ENCODE measurements around the gene VGLL4. TPM values are rescaled to one million over a fixed set of nuclear protein-coding genes. Genes with fewer than 3 reads are reported as not detected.
A peak's percentile ranks its signal among the peaks of the same experiment; 100 is the strongest.

Gene VGLL4
- total RNA-seq, 1 experiment from 2014 or later = 46.1 TPM

DNA sequence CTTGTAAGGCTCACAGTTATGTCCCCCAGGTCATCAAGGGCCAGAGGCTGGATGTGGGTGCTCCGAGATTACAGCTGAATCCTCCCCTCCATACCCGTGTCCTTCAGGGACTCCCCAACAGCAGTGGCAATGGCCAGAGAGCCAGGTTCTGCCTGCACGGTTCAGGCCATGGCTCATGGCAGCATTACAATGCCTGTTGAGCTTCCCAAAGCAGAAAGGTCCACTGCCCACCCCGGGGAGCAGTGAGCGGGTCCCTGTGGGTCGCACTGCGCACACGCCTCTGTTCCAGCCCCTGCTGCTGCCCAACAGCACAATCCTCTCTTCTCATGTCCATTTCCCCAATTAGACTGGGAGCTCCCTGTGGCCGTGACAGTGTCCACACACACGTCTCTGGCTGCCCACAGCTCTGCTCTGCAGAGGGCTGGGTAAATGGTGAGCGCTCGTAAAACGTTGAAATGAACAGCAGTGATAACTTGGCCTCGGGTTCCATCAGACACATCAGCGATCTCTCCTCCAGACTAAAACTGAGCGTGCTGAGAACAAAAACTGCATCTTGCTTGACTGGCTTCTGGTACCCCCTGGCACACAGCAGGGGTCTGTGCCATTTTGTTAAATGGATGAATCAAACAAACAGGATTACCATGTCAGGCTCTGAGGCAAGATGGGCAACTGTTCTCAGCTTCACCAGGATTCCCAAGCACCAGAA, 80.4 kb downstream of the VGLL4 start:
- no peak overlapping the region for H3K4me3 ChIP-seq (ENCODE audit: low read depth, low read length)
- BruUV-seq (replicated peaks) = no TSS peak
- no peaks in the 10 kb centered on the region for H3K4me1 ChIP-seq
- DNase-seq = no peak
- no peaks in the 10 kb centered on the region for H3K36me3 ChIP-seq (ENCODE audit: control insufficient read depth, insufficient read depth, low read length)
- Mint-ChIP-seq H3K4me3 (ENCODE audit: unreplicated experiment) (no peak overlapping the region), H3K27me3 (ENCODE audit: insufficient read depth, unreplicated experiment) (no peaks in the 10 kb centered on the region), H3K27ac (ENCODE audit: unreplicated experiment) (no peak overlapping the region), H3K4me1 (ENCODE audit: low read depth, unreplicated experiment) (no peaks in the 10 kb centered on the region), H3K9me3 (ENCODE audit: unreplicated experiment) (no peaks in the 10 kb centered on the region), H3K36me3 (ENCODE audit: insufficient read depth, unreplicated experiment) (peaks cover 44% of the 10 kb centered on the region)
- POLR2A ChIA-PET = no interaction called here
- H3K27me3 ChIP-seq (replicated peaks; ENCODE audit: control insufficient read depth, insufficient read depth, low read length) = no peaks in the 10 kb centered on the region
- intact Hi-C loops (cut with micrococcal nuclease; ENCODE audit: unreplicated experiment) = no loop called here
- H3K9me3 ChIP-seq = no peaks in the 10 kb centered on the region
- CTCF ChIA-PET = no interaction called here
- TF ChIP-seq, protein P1, sequence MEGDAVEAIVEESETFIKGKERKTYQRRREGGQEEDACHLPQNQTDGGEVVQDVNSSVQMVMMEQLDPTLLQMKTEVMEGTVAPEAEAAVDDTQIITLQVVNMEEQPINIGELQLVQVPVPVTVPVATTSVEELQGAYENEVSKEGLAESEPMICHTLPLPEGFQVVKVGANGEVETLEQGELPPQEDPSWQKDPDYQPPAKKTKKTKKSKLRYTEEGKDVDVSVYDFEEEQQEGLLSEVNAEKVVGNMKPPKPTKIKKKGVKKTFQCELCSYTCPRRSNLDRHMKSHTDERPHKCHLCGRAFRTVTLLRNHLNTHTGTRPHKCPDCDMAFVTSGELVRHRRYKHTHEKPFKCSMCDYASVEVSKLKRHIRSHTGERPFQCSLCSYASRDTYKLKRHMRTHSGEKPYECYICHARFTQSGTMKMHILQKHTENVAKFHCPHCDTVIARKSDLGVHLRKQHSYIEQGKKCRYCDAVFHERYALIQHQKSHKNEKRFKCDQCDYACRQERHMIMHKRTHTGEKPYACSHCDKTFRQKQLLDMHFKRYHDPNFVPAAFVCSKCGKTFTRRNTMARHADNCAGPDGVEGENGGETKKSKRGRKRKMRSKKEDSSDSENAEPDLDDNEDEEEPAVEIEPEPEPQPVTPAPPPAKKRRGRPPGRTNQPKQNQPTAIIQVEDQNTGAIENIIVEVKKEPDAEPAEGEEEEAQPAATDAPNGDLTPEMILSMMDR (IDR thresholded peaks at IDR 0.05; ENCODE audit: insufficient read depth in 1 of 2, low read depth in 1 of 2, low read length in 1 of 2, severe bottlenecking in 1 of 2, unreplicated experiment in 1 of 2) = no peak

DNA sequence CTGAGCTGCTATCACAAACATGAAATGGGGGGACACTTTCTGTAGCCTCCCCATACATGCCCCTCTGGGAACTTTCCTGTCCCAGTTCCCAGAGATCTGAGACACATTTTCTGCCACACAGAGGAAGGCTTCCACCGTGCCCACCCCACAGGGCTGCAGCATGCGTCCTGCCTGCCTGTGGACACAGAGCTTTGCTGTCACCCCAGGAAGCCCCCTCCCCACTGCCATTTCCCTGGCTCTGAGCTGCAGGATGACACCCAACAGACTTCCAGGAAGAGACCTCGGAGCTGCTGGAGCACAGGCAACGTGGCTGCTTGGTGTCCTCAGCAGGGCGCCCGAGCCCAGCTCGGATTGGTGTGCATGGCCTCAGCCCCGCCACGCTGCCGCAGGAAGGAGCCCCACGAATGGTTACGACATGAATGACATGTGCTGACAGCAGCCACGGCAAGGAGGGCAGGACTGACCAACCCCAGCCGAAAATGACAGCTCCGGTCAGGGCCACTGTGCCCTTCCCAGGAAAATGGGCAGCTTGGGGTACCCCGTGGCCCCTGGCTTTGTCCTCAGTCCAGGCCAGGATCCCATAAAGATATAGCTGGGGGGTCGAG, 81.3 kb downstream of the VGLL4 start:
- Histone ChIP-seq H3K36me3 (ENCODE audit: control insufficient read depth, insufficient read depth, low read length) (no peaks in the 10 kb centered on the region), H3K4me3 (ENCODE audit: low read depth, low read length) (no peak overlapping the region), H3K4me1 (no peaks in the 10 kb centered on the region), H3K27me3 (replicated peaks; ENCODE audit: control insufficient read depth, insufficient read depth, low read length) (no peaks in the 10 kb centered on the region), H3K9me3 (no peaks in the 10 kb centered on the region)
- H3K36me3 Mint-ChIP-seq (ENCODE audit: insufficient read depth, unreplicated experiment) = peaks cover 47% of the 10 kb centered on the region
- no peak overlapping the region for H3K27ac Mint-ChIP-seq (ENCODE audit: unreplicated experiment)
- DNase-seq = no peak
- POLR2A ChIA-PET = no interaction called here
- CTCF ChIA-PET = no interaction called here
- no peaks in the 10 kb centered on the region for H3K9me3 Mint-ChIP-seq (ENCODE audit: unreplicated experiment)
- H3K27me3 Mint-ChIP-seq (ENCODE audit: insufficient read depth, unreplicated experiment) = no peaks in the 10 kb centered on the region
- no TSS peak for BruUV-seq (replicated peaks)
- no peak overlapping the region for H3K4me3 Mint-ChIP-seq (ENCODE audit: unreplicated experiment)
- intact Hi-C loops (cut with micrococcal nuclease; ENCODE audit: unreplicated experiment) = no loop called here
- TF ChIP-seq, protein P1 (IDR thresholded peaks at IDR 0.05; ENCODE audit: insufficient read depth in 1 of 2, low read depth in 1 of 2, low read length in 1 of 2, severe bottlenecking in 1 of 2, unreplicated experiment in 1 of 2) = no peak
- H3K4me1 Mint-ChIP-seq (ENCODE audit: low read depth, unreplicated experiment) = no peaks in the 10 kb centered on the region

DNA sequence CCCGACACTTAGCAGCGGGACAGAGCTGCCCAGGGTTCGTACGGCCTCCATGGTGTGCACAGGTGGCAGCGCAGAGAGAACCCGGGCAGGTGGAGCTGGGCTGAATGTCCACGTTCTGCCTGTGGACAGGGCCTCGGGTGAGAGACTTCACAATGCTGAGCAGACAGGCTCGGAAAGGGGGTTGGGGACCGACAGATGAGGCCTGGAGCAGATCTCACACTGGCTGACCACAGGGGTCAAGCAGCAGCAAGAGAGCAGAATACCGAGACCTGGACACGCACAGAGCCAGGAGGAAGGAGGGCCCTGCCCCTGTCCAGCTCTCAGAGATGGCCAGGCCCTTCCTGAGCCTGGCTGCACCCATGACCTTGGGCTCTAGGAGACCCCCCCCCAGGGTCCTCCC, 83.0 kb downstream of the VGLL4 start:
- TF ChIP-seq, protein P1 (IDR thresholded peaks at IDR 0.05; ENCODE audit: insufficient read depth in 1 of 2, low read depth in 1 of 2, low read length in 1 of 2, severe bottlenecking in 1 of 2, unreplicated experiment in 1 of 2) = no peak
- CTCF ChIA-PET = no interaction called here
- H3K9me3 ChIP-seq = no peaks in the 10 kb centered on the region
- no peaks in the 10 kb centered on the region for H3K4me1 Mint-ChIP-seq (ENCODE audit: low read depth, unreplicated experiment)
- no peaks in the 10 kb centered on the region for H3K4me1 ChIP-seq
- no peak for DNase-seq
- POLR2A ChIA-PET = no interaction called here
- no peaks in the 10 kb centered on the region for H3K27me3 Mint-ChIP-seq (ENCODE audit: insufficient read depth, unreplicated experiment)
- no TSS peak for BruUV-seq (replicated peaks)
- H3K36me3 Mint-ChIP-seq (ENCODE audit: insufficient read depth, unreplicated experiment) = peaks cover 52% of the 10 kb centered on the region
- H3K36me3 ChIP-seq (ENCODE audit: control insufficient read depth, insufficient read depth, low read length) = peaks cover 1% of the 10 kb centered on the region; the same call in 1 of the 2 replicates
- H3K27ac Mint-ChIP-seq (ENCODE audit: unreplicated experiment) = peak overlapping the region; percentile 70
- no peaks in the 10 kb centered on the region for H3K27me3 ChIP-seq (replicated peaks; ENCODE audit: control insufficient read depth, insufficient read depth, low read length)
- intact Hi-C loops (cut with micrococcal nuclease; ENCODE audit: unreplicated experiment) = no loop called here
- no peak overlapping the region for H3K4me3 Mint-ChIP-seq (ENCODE audit: unreplicated experiment)
- no peak overlapping the region for H3K4me3 ChIP-seq (ENCODE audit: low read depth, low read length)
- H3K9me3 Mint-ChIP-seq (ENCODE audit: unreplicated experiment) = no peaks in the 10 kb centered on the region

Measured in Caco-2 (cell line).